K562 (cell line): ENCODE results near the gene CDC45. TPM values are rescaled to one million over a fixed set of nuclear protein-coding genes. Genes with fewer than 3 reads are reported as not detected.

ENCODE experiments used
- ATAC-seq: fragments of 200-7000 bp; cut with Tn5 transposase; 3 replicates; pipeline ENCODE4 v1.9.1; 2020; ENCODE audit warnings: moderate library complexity
- BruUV-seq: library from RNA; stranded (reverse); fragments of 400-500 nt; replicated peaks from 2 replicates; lab custom pipeline; 2021; lab: Mats Ljungman, UMichigan
- CTCF ChIA-PET: fragments of 300-600 bp; formaldehyde crosslinking; extraction: SDS; loops from one replicate; lab custom pipeline; 2021; ENCODE audit warnings: low intra/inter-chr PET ratio; lab: Yijun Ruan, JAX
- POLR2A ChIA-PET: fragments of 300-600, 350-650 bp; sonication (Branson Sonifier 250); formaldehyde crosslinking; extraction: SDS; loops from one replicate; lab custom pipeline; 2021; ENCODE audit warnings: antibody characterized with exemption, inconsistent platforms; lab: Yijun Ruan, JAX
- DNase-seq, 4 experiments: peaks; one replicate each; pipeline versions ENCODE4 v3.0.0 to v3.0.0-alpha.2; 2011 to 2018; ENCODE audit warnings: low spot score in 3 of 4, mixed read lengths in 3 of 4; ENCODE audit errors: extremely low read depth in 1 of 4
- FAIRE-seq: peaks from 2 replicates; lab custom pipeline; 2011; peaks lifted over from hg19 to GRCh38; lab: Jason Lieb, UNC
- H2AFZ ChIP-seq: 2 replicates; pipeline ENCODE4 v1.6.0; 2011; ENCODE audit warnings: low read depth, low read length, control low read depth, inconsistent platforms
- H3K27ac ChIP-seq: fragments of 200-600 bp; 3 replicates; pipeline ENCODE4 v1.8.0; 2011; ENCODE audit warnings: low read depth, mild to moderate bottlenecking, control low read depth, inconsistent platforms, low read length, moderate library complexity, mixed read lengths; ENCODE audit errors: extremely low read depth
- H3K27me3 ChIP-seq, 2 experiments: fragments of 300-600 bp in 1 of 2; 2 replicates in 1 of 2; 3 replicates in 1 of 2; pipeline versions ENCODE4 v1.6.0 to v1.8.0; 2011; ENCODE audit warnings: inconsistent platforms in 2 of 2, low read length in 2 of 2, mild to moderate bottlenecking in 1 of 2, mixed read lengths in 1 of 2, moderate library complexity in 1 of 2; ENCODE audit not compliant: control insufficient read depth in 2 of 2, insufficient read depth in 2 of 2
- H3K36me3 ChIP-seq: fragments of 300-600 bp; 3 replicates; pipeline ENCODE4 v1.8.0; 2011; ENCODE audit warnings: mild to moderate bottlenecking, low read length, inconsistent platforms; ENCODE audit not compliant: control insufficient read depth, insufficient read depth
- H3K4me1 ChIP-seq, 2 experiments: fragments of 200-600 bp in 1 of 2; replicated peaks in 1 of 2; 2 replicates in 1 of 2; 3 replicates in 1 of 2; pipeline versions ENCODE4 v1.5.1 to v1.8.0; 2011; ENCODE audit warnings: inconsistent platforms in 2 of 2, low read length in 2 of 2, mild to moderate bottlenecking in 1 of 2, mixed read lengths in 1 of 2, moderate library complexity in 1 of 2; ENCODE audit not compliant: control insufficient read depth in 2 of 2, insufficient read depth in 2 of 2
- H3K4me2 ChIP-seq: 2 replicates; pipeline ENCODE4 v1.6.1; 2011; ENCODE audit warnings: low read length, control low read depth, inconsistent platforms, mixed read lengths; ENCODE audit not compliant: insufficient read depth
- H3K4me3 ChIP-seq: fragments of 200-600 bp; sonication (generic), shearing (Covaris generic); 2 replicates; pipeline ENCODE4 v1.5.1; 2016; ENCODE audit warnings: control low read depth, inconsistent platforms
- H3K79me2 ChIP-seq: fragments of 200-600 bp; 3 replicates; pipeline ENCODE4 v1.8.0; 2011; ENCODE audit warnings: low read length, inconsistent platforms; ENCODE audit not compliant: control insufficient read depth, insufficient read depth
- H3K9ac ChIP-seq, 2 experiments: 2 replicates each; pipeline versions ENCODE4 v1.6.0 to v1.6.1; 2011; ENCODE audit warnings: low read depth in 2 of 2, low read length in 2 of 2, control low read depth in 1 of 2, inconsistent platforms in 1 of 2, mild to moderate bottlenecking in 1 of 2, mixed read lengths in 1 of 2; ENCODE audit not compliant: insufficient read depth in 1 of 2
- H3K9me1 ChIP-seq: one replicate; pipeline ENCODE4 v1.6.0; 2011; ENCODE audit warnings: inconsistent platforms, mild to moderate bottlenecking, low read length, moderate library complexity; ENCODE audit not compliant: control insufficient read depth, insufficient read depth
- H3K9me3 ChIP-seq: replicated peaks from 2 replicates; pipeline ENCODE4 v1.5.1; 2011; ENCODE audit warnings: low read depth, low read length, inconsistent platforms; ENCODE audit not compliant: control insufficient read depth, insufficient read depth
- H4K20me1 ChIP-seq: replicated peaks from 2 replicates; pipeline ENCODE4 v1.6.1; 2011; ENCODE audit warnings: low read length, inconsistent platforms, mixed read lengths; ENCODE audit not compliant: control insufficient read depth, insufficient read depth
- CHAMP1 ChIP-seq: fragments of 450-650 bp; IDR thresholded peaks from 2 replicates; pipeline ENCODE4 v1.6.1; 2016; ENCODE audit warnings: mild to moderate bottlenecking
- KLF1 ChIP-seq: fragments of 450-650 bp; IDR thresholded peaks from 2 replicates; pipeline ENCODE4 v1.6.1; 2016; ENCODE audit warnings: missing genetic modification characterization, missing compliant biosample characterization
- MEF2A ChIP-seq: IDR thresholded peaks from 2 replicates; pipeline ENCODE4 v1.6.1; 2011; ENCODE audit warnings: low read depth, mild to moderate bottlenecking, low read length, moderate library complexity; ENCODE audit not compliant: control insufficient read depth
- PKNOX1 ChIP-seq: fragments of 450-650 bp; IDR thresholded peaks from 2 replicates; pipeline ENCODE4 v1.6.1; 2016
- RAD51 ChIP-seq: fragments of 450-650 bp; IDR thresholded peaks from 2 replicates; pipeline ENCODE4 v1.7.1; 2016; ENCODE audit warnings: low read depth, mild to moderate bottlenecking, borderline replicate concordance
- RBM34 ChIP-seq: fragments of 200-400 bp; formaldehyde crosslinking; IDR thresholded peaks from 2 replicates; pipeline ENCODE4 v1.6.1; 2018; ENCODE audit warnings: low read length, borderline replicate concordance; ENCODE audit not compliant: insufficient read depth
- TAF9B ChIP-seq: fragments of 450-650 bp; IDR thresholded peaks from 2 replicates; pipeline ENCODE4 v1.6.1; 2018; ENCODE audit warnings: mild to moderate bottlenecking; ENCODE audit not compliant: partially characterized antibody
- TFE3 ChIP-seq: fragments of 450-650 bp; formaldehyde crosslinking; IDR thresholded peaks from 2 replicates; pipeline ENCODE4 v1.4.0; 2020; ENCODE audit warnings: mild to moderate bottlenecking, mixed read lengths
- USF2 ChIP-seq: sonication (generic); formaldehyde crosslinking; IDR thresholded peaks from 2 replicates; pipeline ENCODE4 v1.5.0; 2020; ENCODE audit warnings: missing genetic modification reagents
- ZBTB11 ChIP-seq, 3 experiments: fragments of 200-800 bp in 1 of 3; fragments of 250-450 bp in 1 of 3; fragments of 450-650 bp in 1 of 3; sonication (Bioruptor Pico) in 1 of 3; sonication (Bioruptor generic) in 1 of 3; formaldehyde crosslinking in 1 of 3; IDR thresholded peaks; 2 replicates each; pipeline versions ENCODE4 v1.6.1 to v1.8.0; 2016 to 2022; ENCODE audit warnings: mild to moderate bottlenecking in 2 of 3, missing genetic modification characterization in 2 of 3, missing compliant biosample characterization in 1 of 3, moderate library complexity in 1 of 3
- ZNF143 ChIP-seq: sonication (generic); formaldehyde crosslinking; IDR thresholded peaks from 2 replicates; pipeline ENCODE4 v1.9.0; 2022; ENCODE audit warnings: mild to moderate bottlenecking, missing genetic modification reagents
- ZNF253 ChIP-seq: fragments of 250-450 bp; sonication (Bioruptor Pico); conservative IDR thresholded peaks from 2 replicates; pipeline ENCODE4 v1.6.1; 2021; ENCODE audit warnings: mild to moderate bottlenecking
- WGBS: fragments of 100-300 bp; shearing (Covaris generic); methylation state at CpG from one replicate; pipeline ENCODE4 v1.1.6; 2016; ENCODE audit warnings: low coverage, mixed read lengths; ENCODE audit not compliant: insufficient coverage; ENCODE audit errors: missing lambda C conversion rate; 5-methylcytosine and 5-hydroxymethylcytosine counted together
- in situ Hi-C: fragments of 300-500 bp; cut with MboI; formaldehyde crosslinking; loops from 4 replicates; pipeline ENCODE4 v1.15.0; 2018; ENCODE audit warnings: inconsistent platforms, mixed read lengths
- intact Hi-C: fragments of 100-400 bp; cut with micrococcal nuclease; formaldehyde crosslinking; loops from 2 replicates; pipeline ENCODE4 v1.14.2; 2022
- polyA plus RNA-seq, 8 experiments: library from polyadenylated mRNA; depleted of rRNA in 4 of 8; stranded (reverse) in 5 of 8; unstranded in 3 of 8; fragments of >200 nt; fragmentation: Nextera tagmentation in 2 of 8; fragmentation: Illumina TruSeq in 1 of 8; extraction: Ambion mirVana in 2 of 8; extraction: Trizol in 1 of 8; gene quantifications; 2 replicates each; pipeline versions ENCODE4 v1.2.1 to v1.2.3, GENCODE V29; 2011 to 2014; ENCODE audit warnings: inconsistent platforms in 1 of 8, missing spikeins in 1 of 8
- total RNA-seq, 7 experiments: library from RNA; depleted of rRNA in 6 of 7; stranded (reverse); fragments of >200 nt in 6 of 7; fragmentation: Illumina TruSeq in 2 of 7; extraction: Trizol in 2 of 7; gene quantifications; 2 replicates each; pipeline versions ENCODE4 v1.2.1 to v1.2.3, GENCODE V29; 2011 to 2021; ENCODE audit warnings: low replicate concordance in 1 of 7

The CDC45 gene
- total and polyA plus RNA-seq, 9 of the 15 experiments (the other 6 are each of a cell fraction or from before 2014, with no cell fraction given) = 251 to 580 (median 410) TPM

- POLR2A ChIA-PET = interaction anchor here (1.4 to 1.9 kb wide), 3 partner anchors 8 to 30 kb away, joined by 4 to 11 read pairs (median 9); no protein-coding TSS in a partner anchor
- FAIRE-seq (no peak), ATAC-seq (no peak)
- TF ChIP-seq CHAMP1 (no peak), TAF9B (no peak), ZBTB11 (CRISPR knock-in tag; IDR thresholded peaks at IDR 0.05) (no peak), ZNF143 (CRISPR knock-in tag) (peak; percentile 44; the same call in 1 of the 2 replicates), MEF2A (no peak), RBM34 (no peak), KLF1 (no peak), RAD51 (no peak), ZNF253 (CRISPR knock-in tag) (no peak), TFE3 (CRISPR knock-in tag) (no peak), PKNOX1 (no peak), USF2 (CRISPR knock-in tag) (0 out of 2 replicates have a peak, but pooled peaks have one; percentile 4)
Measured at GRCh38 chr22:19546680-19547079, 67.0 kb downstream of the CDC45 start.

More at GRCh38 chr22:19546680-19547079, 67.0 kb downstream of the CDC45 start:
- in situ Hi-C loops = no loop called here
- no peaks in the 10 kb centered on the region for H3K79me2 ChIP-seq
- H3K27me3 ChIP-seq = peaks cover 72 to 92% of the 10 kb centered on the region in 2 experiments
- intact Hi-C loops = no loop called here
- no peak overlapping the region for H2AFZ ChIP-seq
- H3K4me1 ChIP-seq = peaks cover 0 to 6% of the 10 kb centered on the region in 2 experiments; a peak in 1 of 5 replicates
- H3K9me3 ChIP-seq = no peaks in the 10 kb centered on the region
- no peaks in the 10 kb centered on the region for H3K36me3 ChIP-seq
- no peaks in the 10 kb centered on the region for H3K9me1 ChIP-seq
- H3K9ac ChIP-seq = no peak overlapping the region
- WGBS = 2% methylated on average over 6 of the region's 6 CpGs
- CTCF ChIA-PET = no interaction called here
- no peak overlapping the region for H3K27ac ChIP-seq
- H4K20me1 ChIP-seq = 0 out of 2 replicates have a peak, but pooled peaks cover 10% of the 10 kb centered on the region
- H3K4me3 ChIP-seq = no peak overlapping the region
- BruUV-seq = no TSS peak
- no peak for DNase-seq
- no peak overlapping the region for H3K4me2 ChIP-seq
